Renal cortex interstitium (tissue), 15 donors: ENCODE results near the gene IL1RAP. TPM values are rescaled to one million over a fixed set of nuclear protein-coding genes. Genes with fewer than 3 reads are reported as not detected.
"Not testable (repeated sequence)": the region's sequence is repeated elsewhere in the genome, so short reads cannot be mapped to it uniquely, and the experiment has no call there.

Experiments
- DNase-seq, 11 donors: peaks; one replicate each; pipeline ENCODE4 v3.0.0-alpha.2; 2013; ENCODE audit warnings: low read depth in 9 of 11, low spot score in 4 of 11; ENCODE audit errors: extremely low read depth in 1 of 11
- long read RNA-seq, 16 experiments: transcript quantifications; one replicate each; lab custom pipeline, GENCODE V29; 2026
- polyA plus RNA-seq, 3 donors: library from polyadenylated mRNA; unstranded; fragments of 120-200 nt; gene quantifications; one replicate each; pipeline ENCODE4 v1.2.1, GENCODE V29; 2013; ENCODE audit not compliant: insufficient read length in 3 of 3

The IL1RAP gene
- 10 to 100 TPM; 15.9 to 18.3 (median 18.1) TPM for polyA plus RNA-seq
- long read RNA-seq, donor 1, full-length matches to known transcripts = 1 of 1 reads
- long read RNA-seq, donor 1, partial matches to known transcripts = 0 of 1 reads
- long read RNA-seq, donor 1, other reads (novel, unspliced or antisense) = 0 of 1 reads
- long read RNA-seq, donor 2 = 0 reads
- long read RNA-seq, donor 3, full-length matches to known transcripts = 11 of 22 reads
- long read RNA-seq, donor 3, partial matches to known transcripts = 11 of 22 reads
- long read RNA-seq, donor 3, other reads (novel, unspliced or antisense) = 0 of 22 reads
- long read RNA-seq, donor 4, full-length matches to known transcripts = 1 of 1 reads
- long read RNA-seq, donor 4, partial matches to known transcripts = 0 of 1 reads
- long read RNA-seq, donor 4, other reads (novel, unspliced or antisense) = 0 of 1 reads
- long read RNA-seq, donor 5 = 0 reads
- long read RNA-seq, donor 6, full-length matches to known transcripts = 2 of 2 reads
- long read RNA-seq, donor 6, partial matches to known transcripts = 0 of 2 reads
- long read RNA-seq, donor 6, other reads (novel, unspliced or antisense) = 0 of 2 reads
- long read RNA-seq, donor 7, full-length matches to known transcripts = 6 of 6 reads
- long read RNA-seq, donor 7, partial matches to known transcripts = 0 of 6 reads
- long read RNA-seq, donor 7, other reads (novel, unspliced or antisense) = 0 of 6 reads
- long read RNA-seq, donor 8 = 0 reads
- long read RNA-seq, donor 9, full-length matches to known transcripts = 3 of 3 reads
- long read RNA-seq, donor 9, partial matches to known transcripts = 0 of 3 reads
- long read RNA-seq, donor 9, other reads (novel, unspliced or antisense) = 0 of 3 reads
- long read RNA-seq, donor 10, partial matches to known transcripts = 0 of 8 reads
- long read RNA-seq, donor 10, other reads (novel, unspliced or antisense) = 8 of 8 reads
- long read RNA-seq, donor 11 = 0 reads
- long read RNA-seq, donor 12, full-length matches to known transcripts = 2 of 2 reads
- long read RNA-seq, donor 12, partial matches to known transcripts = 0 of 2 reads
- long read RNA-seq, donor 12, other reads (novel, unspliced or antisense) = 0 of 2 reads
- long read RNA-seq, donor 13 = 0 reads
- long read RNA-seq, donor 14, full-length matches to known transcripts = 5 of 5 reads
- long read RNA-seq, donor 14, partial matches to known transcripts = 0 of 5 reads
- long read RNA-seq, donor 14, other reads (novel, unspliced or antisense) = 0 of 5 reads
- long read RNA-seq, donor 15 = 0 reads
- long read RNA-seq, donor 16, full-length matches to known transcripts = 4 of 4 reads
- long read RNA-seq, donor 16, partial matches to known transcripts = 0 of 4 reads
- long read RNA-seq, donor 16, other reads (novel, unspliced or antisense) = 0 of 4 reads

- peak; percentile 71 to 89 (median 81) for DNase-seq
These were observed at the start of gene IL1RAP for GRCh38 chr3:190513409-190514370. TSS of gene IL1RAP (plus strand) at chr3:190514085. CDS start at chr3:190564290, 50,205 bp downstream.

- DNase-seq = no peak
These were observed 46.0 kb upstream of the IL1RAP start for GRCh38 chr3:190467922-190468321.

- DNase-seq = not testable (repeated sequence)
These were observed 40.6 kb upstream of the IL1RAP start for GRCh38 chr3:190473261-190473660.

GRCh38 chr3:190481779-190482178 lies 32.1 kb upstream of the IL1RAP start:
- no peak for DNase-seq

GRCh38 chr3:190485830-190486532 lies 27.9 kb upstream of the IL1RAP start:
- peak in 10 of 11 donors; percentile 8 to 51 (median 22) for DNase-seq

- DNase-seq = no peak
These were observed 27.4 kb upstream of the IL1RAP start for GRCh38 chr3:190486533-190486864.

GRCh38 chr3:190486908-190487607 lies 26.8 kb upstream of the IL1RAP start:
- DNase-seq = no peak

- no peak for DNase-seq
These were observed 22.3 kb upstream of the IL1RAP start for GRCh38 chr3:190491533-190492054.

- no peak for DNase-seq
These were observed 21.8 kb upstream of the IL1RAP start for GRCh38 chr3:190492129-190492528.

- no peak for DNase-seq
These were observed 20.9 kb upstream of the IL1RAP start for GRCh38 chr3:190492966-190493365.

GRCh38 chr3:190494907-190495306 lies 19.0 kb upstream of the IL1RAP start:
- no peak for DNase-seq

- no peak for DNase-seq
These were observed 18.5 kb upstream of the IL1RAP start for GRCh38 chr3:190495354-190495753.

- no peak for DNase-seq
These were observed 18.1 kb upstream of the IL1RAP start for GRCh38 chr3:190495796-190496195.

- DNase-seq = no peak
These were observed 17.0 kb upstream of the IL1RAP start for GRCh38 chr3:190496859-190497258.

- no peak for DNase-seq
These were observed 16.1 kb upstream of the IL1RAP start for GRCh38 chr3:190497811-190498210.

GRCh38 chr3:190498293-190498692 lies 15.6 kb upstream of the IL1RAP start:
- DNase-seq = no peak

- no peak for DNase-seq
These were observed 14.8 kb upstream of the IL1RAP start for GRCh38 chr3:190499122-190499521.
